ENCODE measurements around the gene AZIN2.

Gene AZIN2

DNA sequence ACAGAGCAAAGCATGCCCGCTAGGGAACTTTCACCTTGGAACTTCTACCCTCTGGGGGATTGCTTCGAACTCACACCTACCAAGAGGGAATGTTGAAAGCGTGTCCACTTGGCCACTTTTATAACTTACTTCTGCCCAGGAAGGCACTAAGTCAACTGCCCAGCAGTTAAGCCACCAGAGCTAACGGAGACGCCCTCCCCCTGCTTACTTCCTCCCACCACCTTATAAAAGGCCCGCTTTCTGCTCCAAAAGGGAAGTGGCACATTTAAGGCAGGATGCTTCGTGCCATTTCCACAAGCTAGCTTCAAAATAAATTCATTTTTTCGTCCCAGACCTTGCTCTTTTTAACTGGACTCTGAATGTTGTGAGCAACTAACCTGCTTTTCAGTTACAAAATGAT is 41.1 kb upstream of the AZIN2 start:
- Histone ChIP-seq H3K27me3 (no peaks in the 10 kb centered on the region), H3K9me3 (no peaks in the 10 kb centered on the region), H3K36me3 (no peaks in the 10 kb centered on the region), H3K27ac (peak overlapping the region; percentile 80), H3K4me1 (ENCODE audit: control insufficient read depth in 1 of 2, insufficient read depth in 1 of 2, low read depth in 1 of 2, low read length in 1 of 2) (peaks cover 53 to 55% of the 10 kb centered on the region in 2 experiments), H3K4me3 (ENCODE audit: low read depth in 1 of 2, low read length in 1 of 2) (peak overlapping the region; percentile 26 to 34)
- no peak for TF ChIP-seq CTCF (IDR thresholded peaks at IDR 0.05)

- TF ChIP-seq CTCF (IDR thresholded peaks at IDR 0.05), result no peak
- Histone ChIP-seq H3K36me3 (no peaks in the 10 kb centered on the region), H3K27ac (peak overlapping the region; percentile 80), H3K9me3 (no peaks in the 10 kb centered on the region), H3K4me1 (ENCODE audit: control insufficient read depth in 1 of 2, insufficient read depth in 1 of 2, low read depth in 1 of 2, low read length in 1 of 2) (peaks cover 53 to 55% of the 10 kb centered on the region in 2 experiments), H3K27me3 (no peaks in the 10 kb centered on the region), H3K4me3 (ENCODE audit: low read depth in 1 of 2, low read length in 1 of 2) (no peak overlapping the region)
Observed at GRCh38 chr1:33041026-33041425, 39.9 kb upstream of the AZIN2 start.

GRCh38 chr1:33042831-33043230 is 38.1 kb upstream of the AZIN2 start:
- TF ChIP-seq CTCF (IDR thresholded peaks at IDR 0.05), result no peak
- Histone ChIP-seq H3K4me1 (ENCODE audit: control insufficient read depth in 1 of 2, insufficient read depth in 1 of 2, low read depth in 1 of 2, low read length in 1 of 2) (peaks cover 61% of the 10 kb centered on the region in 2 experiments), H3K36me3 (no peaks in the 10 kb centered on the region), H3K9me3 (no peaks in the 10 kb centered on the region), H3K27ac (no peak overlapping the region), H3K27me3 (no peaks in the 10 kb centered on the region), H3K4me3 (ENCODE audit: low read depth in 1 of 2, low read length in 1 of 2) (no peak overlapping the region)

DNA sequence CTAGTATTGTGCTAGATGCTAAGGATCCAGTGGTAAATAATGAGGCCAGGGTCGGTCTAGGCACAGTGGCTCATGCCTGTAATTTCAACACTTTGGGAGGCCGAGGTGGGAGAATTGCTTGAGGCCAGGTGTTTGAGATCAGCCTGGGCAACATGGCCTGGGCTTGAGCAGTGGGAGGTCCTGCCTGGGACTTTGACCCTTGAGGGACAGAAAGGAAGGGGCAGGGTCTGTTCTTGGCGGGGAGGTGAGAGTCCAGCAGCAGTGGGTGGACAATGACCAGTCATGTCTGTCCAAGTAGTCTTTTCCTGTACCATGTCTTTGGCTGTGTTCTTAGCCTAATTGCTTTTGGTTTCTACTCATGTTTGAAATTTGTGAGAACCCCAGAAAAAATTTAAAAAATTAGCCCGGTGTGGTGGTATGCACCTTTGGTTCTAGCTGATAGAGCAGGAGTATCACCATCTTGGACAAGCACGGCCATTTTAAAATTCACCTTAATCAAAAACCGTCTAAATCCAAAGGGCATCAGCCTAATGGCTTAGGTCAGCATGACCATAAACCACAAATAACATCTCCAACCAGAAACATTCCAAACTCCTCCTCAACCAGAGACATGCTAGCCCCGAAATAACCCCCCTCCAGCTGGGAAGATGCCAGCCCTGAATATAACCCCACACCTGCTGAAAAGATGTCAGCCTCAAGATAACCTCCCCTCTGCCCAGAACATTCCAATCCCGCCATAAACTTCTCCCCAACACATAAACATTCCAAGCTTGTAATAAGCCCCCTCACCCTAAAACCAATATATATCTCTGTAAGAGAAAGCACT is 37.5 kb upstream of the AZIN2 start:
- Histone ChIP-seq H3K4me1 (ENCODE audit: control insufficient read depth in 1 of 2, insufficient read depth in 1 of 2, low read depth in 1 of 2, low read length in 1 of 2) (peaks cover 65 to 67% of the 10 kb centered on the region in 2 experiments), H3K9me3 (no peaks in the 10 kb centered on the region), H3K27me3 (no peaks in the 10 kb centered on the region), H3K36me3 (no peaks in the 10 kb centered on the region), H3K4me3 (ENCODE audit: low read depth in 1 of 2, low read length in 1 of 2) (no peak overlapping the region), H3K27ac (no peak overlapping the region)
- TF ChIP-seq CTCF (IDR thresholded peaks at IDR 0.05), result no peak

DNA sequence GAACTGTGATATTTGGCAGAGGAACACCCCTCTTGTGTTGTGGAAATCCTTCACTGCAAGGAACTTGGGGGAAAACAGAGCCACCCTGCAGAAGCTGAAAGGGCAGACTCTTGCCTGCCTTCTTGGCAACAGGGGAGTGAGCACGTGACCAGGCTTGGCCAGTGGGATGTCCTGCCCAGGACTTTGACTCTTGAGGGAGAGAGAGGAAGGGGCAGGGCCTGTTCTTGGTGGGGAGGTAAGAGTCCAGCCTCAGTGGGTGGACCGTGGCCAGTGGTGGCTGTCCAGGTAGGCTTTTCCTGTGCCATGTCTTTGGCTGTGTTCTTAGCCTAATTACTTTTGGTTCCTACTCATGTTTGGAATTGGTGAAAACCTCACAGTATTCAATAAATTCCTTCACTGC is 35.7 kb upstream of the AZIN2 start:
- Histone ChIP-seq H3K4me3 (ENCODE audit: low read depth in 1 of 2, low read length in 1 of 2) (peak overlapping the region in 1 of 2 experiments; percentile 38), H3K4me1 (ENCODE audit: control insufficient read depth in 1 of 2, insufficient read depth in 1 of 2, low read depth in 1 of 2, low read length in 1 of 2) (peaks cover 65 to 66% of the 10 kb centered on the region in 2 experiments), H3K9me3 (no peaks in the 10 kb centered on the region), H3K27me3 (no peaks in the 10 kb centered on the region), H3K27ac (peak overlapping the region; percentile 92), H3K36me3 (no peaks in the 10 kb centered on the region)
- TF ChIP-seq CTCF (IDR thresholded peaks at IDR 0.05), result no peak
